Neural progenitor cell (in vitro differentiated cells): ENCODE data around the gene ARID3A. TPM values are rescaled to one million over a fixed set of nuclear protein-coding genes. Genes with fewer than 3 reads are reported as not detected.

ENCODE experiments used
- DNase-seq: peaks from one replicate; pipeline ENCODE4 v3.0.0-alpha.2; 2016; ENCODE audit warnings: low spot score
- H2AFZ ChIP-seq: fragments of 200-600 bp; sonication (generic); replicated peaks from 2 replicates; pipeline ENCODE4 v1.6.1; 2016; ENCODE audit warnings: antibody characterized with exemption
- H3F3A ChIP-seq: fragments of 200-600 bp; sonication (generic); 2 replicates; pipeline ENCODE4 v1.6.1; 2016; ENCODE audit warnings: antibody characterized with exemption, low read depth
- H3K27ac ChIP-seq: fragments of 200-600 bp; sonication (generic); 2 replicates; pipeline ENCODE4 v1.5.1; 2016; ENCODE audit warnings: mild to moderate bottlenecking
- H3K27me3 ChIP-seq: fragments of 200-600 bp; sonication (generic); 2 replicates; pipeline ENCODE4 v1.6.1; 2016; ENCODE audit warnings: mild to moderate bottlenecking, moderate library complexity
- H3K36me3 ChIP-seq: fragments of 200-600 bp; sonication (generic); 2 replicates; pipeline ENCODE4 v1.5.1; 2016
- H3K4me1 ChIP-seq: fragments of 200-600 bp; sonication (generic); 2 replicates; pipeline ENCODE4 v1.6.1; 2016; ENCODE audit warnings: mixed run types
- H3K4me2 ChIP-seq: fragments of 200-600 bp; sonication (generic); 2 replicates; pipeline ENCODE4 v1.6.1; 2016
- H3K4me3 ChIP-seq: fragments of 200-600 bp; sonication (generic); 2 replicates; pipeline ENCODE4 v1.5.1; 2016
- H3K79me2 ChIP-seq: fragments of 200-600 bp; sonication (generic); 2 replicates; pipeline ENCODE4 v1.6.1; 2016; ENCODE audit warnings: low read depth
- H3K9ac ChIP-seq: fragments of 200-600 bp; sonication (generic); 2 replicates; pipeline ENCODE4 v1.6.1; 2016
- H3K9me3 ChIP-seq: fragments of 200-600 bp; sonication (generic); 2 replicates; pipeline ENCODE4 v1.5.1; 2016; ENCODE audit warnings: low read depth
- H4K20me1 ChIP-seq: fragments of 200-600 bp; sonication (generic); 2 replicates; pipeline ENCODE4 v1.6.1; 2016; ENCODE audit warnings: low read depth
- H3K27ac Mint-ChIP-seq: 3 replicates; pipeline ENCODE4 v1.8.0; 2021; ENCODE audit warnings: mixed read lengths
- H3K27me3 Mint-ChIP-seq: 2 replicates; pipeline ENCODE4 v1.8.0; 2022; ENCODE audit warnings: low read depth, mild to moderate bottlenecking, inconsistent platforms, moderate library complexity, mixed read lengths; ENCODE audit not compliant: insufficient read depth
- H3K36me3 Mint-ChIP-seq: 3 replicates; pipeline ENCODE4 v1.8.0; 2021; ENCODE audit warnings: mixed read lengths
- H3K4me1 Mint-ChIP-seq: 3 replicates; pipeline ENCODE4 v1.8.0; 2021; ENCODE audit warnings: mixed read lengths
- H3K4me3 Mint-ChIP-seq: 3 replicates; pipeline ENCODE4 v1.8.0; 2021; ENCODE audit warnings: mild to moderate bottlenecking, moderate library complexity, mixed read lengths
- H3K9me3 Mint-ChIP-seq: 3 replicates; pipeline ENCODE4 v1.8.0; 2020; ENCODE audit warnings: mixed read lengths
- CTCF ChIP-seq: fragments of 200-600 bp; sonication (generic); IDR thresholded peaks from 2 replicates; pipeline ENCODE4 v1.5.1; 2017; ENCODE audit warnings: antibody characterized with exemption, mild to moderate bottlenecking
- EZH2 ChIP-seq: fragments of 200-600 bp; sonication (generic); IDR thresholded peaks from 2 replicates; pipeline ENCODE4 v1.6.1; 2017; ENCODE audit warnings: antibody characterized with exemption, mild to moderate bottlenecking, moderate library complexity
- EZH2phosphoT487 ChIP-seq: fragments of 200-600 bp; sonication (generic); IDR thresholded peaks from 2 replicates; pipeline ENCODE4 v1.6.1; 2017; ENCODE audit warnings: antibody characterized with exemption
- total RNA-seq: library from RNA; depleted of rRNA; stranded (reverse); fragments of >200 nt; gene quantifications from 2 replicates; pipeline ENCODE4 v1.2.3, GENCODE V29; 2015; ENCODE audit warnings: low replicate concordance

ARID3A gene
- total RNA-seq, 1 donor from 2014 or later, result 25.5 TPM

- Histone ChIP-seq H3K4me1 (peaks cover 42% of the 10 kb centered on the region), H3K27me3 (no peaks in the 10 kb centered on the region), H3K4me2 (peak overlapping the region; percentile 38), H3K4me3 (no peak overlapping the region), H3K9me3 (no peaks in the 10 kb centered on the region), H3F3A (peaks cover 26% of the 10 kb centered on the region), H3K9ac (no peak overlapping the region), H3K79me2 (peaks cover 69% of the 10 kb centered on the region), H4K20me1 (peaks cover 87% of the 10 kb centered on the region), H3K36me3 (no peaks in the 10 kb centered on the region), H3K27ac (peak overlapping the region; percentile 58), H2AFZ (no peak overlapping the region)
- Mint-ChIP-seq H3K9me3 (no peaks in the 10 kb centered on the region), H3K4me3 (no peak overlapping the region), H3K27me3 (peaks cover 2% of the 10 kb centered on the region), H3K36me3 (no peaks in the 10 kb centered on the region), H3K27ac (no peak overlapping the region), H3K4me1 (peaks cover 32% of the 10 kb centered on the region)
- no peak for TF ChIP-seq EZH2phosphoT487
- TF ChIP-seq CTCF, result no peak
- no peak for TF ChIP-seq EZH2
- DNase-seq, result no peak
These were observed 26.3 kb downstream of the ARID3A start for GRCh38 chr19:952049-952679.

- peaks cover 30% of the 10 kb centered on the region for H3F3A ChIP-seq
- H3K9me3 Mint-ChIP-seq, result no peaks in the 10 kb centered on the region
- peak overlapping the region; percentile 58 for H3K27ac ChIP-seq
- no peak overlapping the region for H2AFZ ChIP-seq
- H3K36me3 Mint-ChIP-seq, result no peaks in the 10 kb centered on the region
- TF ChIP-seq EZH2 (no peak), CTCF (no peak), EZH2phosphoT487 (no peak)
- no peaks in the 10 kb centered on the region for H3K27me3 ChIP-seq
- H3K4me1 ChIP-seq, result peaks cover 47% of the 10 kb centered on the region
- H3K9ac ChIP-seq, result no peak overlapping the region
- H3K27ac Mint-ChIP-seq, result no peak overlapping the region
- H3K9me3 ChIP-seq, result no peaks in the 10 kb centered on the region
- peaks cover 69% of the 10 kb centered on the region for H3K79me2 ChIP-seq
- no peaks in the 10 kb centered on the region for H3K36me3 ChIP-seq
- peaks cover 2% of the 10 kb centered on the region for H3K27me3 Mint-ChIP-seq
- H4K20me1 ChIP-seq, result peaks cover 84% of the 10 kb centered on the region
- DNase-seq, result no peak
- H3K4me1 Mint-ChIP-seq, result peaks cover 36% of the 10 kb centered on the region
- H3K4me3 ChIP-seq, result no peak overlapping the region
- peak overlapping the region; percentile 38 for H3K4me2 ChIP-seq
- H3K4me3 Mint-ChIP-seq, result no peak overlapping the region
These were observed 27.0 kb downstream of the ARID3A start for GRCh38 chr19:952680-953444.

GRCh38 chr19:953445-954271 is 27.8 kb downstream of the ARID3A start:
- Histone ChIP-seq H3K79me2 (peaks cover 66% of the 10 kb centered on the region), H3K4me2 (peak overlapping the region; percentile 38), H3K9me3 (no peaks in the 10 kb centered on the region), H3K4me3 (no peak overlapping the region), H2AFZ (no peak overlapping the region), H3K9ac (no peak overlapping the region), H3F3A (peaks cover 30% of the 10 kb centered on the region), H3K27ac (peak overlapping the region; percentile 58), H3K27me3 (no peaks in the 10 kb centered on the region), H4K20me1 (peaks cover 76% of the 10 kb centered on the region), H3K4me1 (peaks cover 47% of the 10 kb centered on the region), H3K36me3 (no peaks in the 10 kb centered on the region)
- H3K27me3 Mint-ChIP-seq, result peaks cover 2% of the 10 kb centered on the region
- no peaks in the 10 kb centered on the region for H3K9me3 Mint-ChIP-seq
- H3K36me3 Mint-ChIP-seq, result no peaks in the 10 kb centered on the region
- H3K27ac Mint-ChIP-seq, result no peak overlapping the region
- TF ChIP-seq EZH2phosphoT487 (no peak), EZH2 (no peak), CTCF (no peak)
- peaks cover 36% of the 10 kb centered on the region for H3K4me1 Mint-ChIP-seq
- DNase-seq, result peak; percentile 24
- peak overlapping the region; percentile 62 for H3K4me3 Mint-ChIP-seq
